Measurements from ENCODE around the gene WDR76. TPM values are rescaled to one million over a fixed set of nuclear protein-coding genes. Genes with fewer than 3 reads are reported as not detected.
"Not testable (repeated sequence)": the region's sequence is repeated elsewhere in the genome, so short reads cannot be mapped to it uniquely, and the experiment has no call there.

The WDR76 gene
- total RNA-seq, 1 experiment from 2014 or later: 29.6 TPM

- not testable (repeated sequence) for H3K9me3 Mint-ChIP-seq; H4K5ac ChIP-seq (ENCODE audit: insufficient read length, low read depth, low read length); H3K4me3 Mint-ChIP-seq; H3K4me1 Mint-ChIP-seq; H2BK5ac ChIP-seq (ENCODE audit: insufficient read length, low read length); H3K27me3 Mint-ChIP-seq (ENCODE audit: low read depth); H3K27ac Mint-ChIP-seq; H3T11ph ChIP-seq (ENCODE audit: low read length); H3K27ac ChIP-seq (ENCODE audit: insufficient read length, low read depth, low read length); H2BK20ac ChIP-seq (ENCODE audit: low read depth, low read length, poor library complexity, severe bottlenecking); H2BK120ac ChIP-seq (ENCODE audit: low read depth, low read length, poor library complexity, severe bottlenecking); H4K91ac ChIP-seq (ENCODE audit: insufficient read length, low read depth, low read length); H3K18ac ChIP-seq (ENCODE audit: insufficient read length, low read depth, low read length); H2AFZ ChIP-seq (ENCODE audit: low read length); H3K23ac ChIP-seq (ENCODE audit: insufficient read length, low read depth, low read length); H3K9me3 ChIP-seq (ENCODE audit: control insufficient read depth, low read depth, low read length); H3K4ac ChIP-seq (ENCODE audit: low read depth, low read length); H3K79me2 ChIP-seq (ENCODE audit: insufficient read depth, low read length); H2BK15ac ChIP-seq (ENCODE audit: low read depth, low read length); H2BK12ac ChIP-seq (ENCODE audit: insufficient read length, low read depth, low read length); H3K79me1 ChIP-seq (ENCODE audit: insufficient read depth, low read depth, low read length, poor library complexity, severe bottlenecking); H2AK5ac ChIP-seq (ENCODE audit: insufficient read length, low read length); H3K4me1 ChIP-seq (ENCODE audit: insufficient read depth, low read length); H3K23me2 ChIP-seq (ENCODE audit: insufficient read length, low read depth, low read length, poor library complexity, severe bottlenecking); DNase-seq; H3K9ac ChIP-seq (ENCODE audit: extremely low read depth, insufficient read length, low read length); H3K4me2 ChIP-seq (ENCODE audit: insufficient read depth, insufficient read length, low read length); H3K27me3 ChIP-seq (ENCODE audit: insufficient read depth, low read length); H4K20me1 ChIP-seq (ENCODE audit: control insufficient read depth, insufficient read depth, insufficient read length); H3K14ac ChIP-seq (ENCODE audit: insufficient read depth, low read length); H3K56ac ChIP-seq (ENCODE audit: insufficient read length, low read depth, low read length); H4K8ac ChIP-seq (replicated peaks; ENCODE audit: insufficient read length, low read depth, low read length)
- WGBS (ENCODE audit: extremely low coverage, insufficient read length, low lambda C conversion rate): no CpG with 5 or more reads among the region's 6 CpGs
- H3K36me3 Mint-ChIP-seq (ENCODE audit: insufficient read depth in 1 of 3, low read depth in 3 of 3): peaks cover 17 to 57% (median 50%) of the 10 kb centered on the region in 3 experiments
Measured at GRCh38 chr15:43832485-43832884, 5.7 kb downstream of the WDR76 start.
